AG04450 (cell line): ENCODE data around the gene OR2M7. TPM values are rescaled to one million over a fixed set of nuclear protein-coding genes. Genes with fewer than 3 reads are reported as not detected.
"Not testable (repeated sequence)": the region's sequence is repeated elsewhere in the genome, so short reads cannot be mapped to it uniquely, and the experiment has no call there.

Experiments used
- CTCF ChIA-PET: fragments of 300-600, 350-600 bp; formaldehyde crosslinking; extraction: SDS; loops from one replicate; lab custom pipeline; 2022; ENCODE audit warnings: antibody characterized with exemption, inconsistent platforms; lab: Charles Lee
- POLR2A ChIA-PET: fragments of 350-600 bp; formaldehyde crosslinking; extraction: SDS; loops from one replicate; lab custom pipeline; 2021; ENCODE audit warnings: antibody characterized with exemption, inconsistent platforms; lab: Yijun Ruan, JAX
- DNase-seq: peaks from one replicate; pipeline ENCODE4 v3.0.0-alpha.2; 2011; ENCODE audit warnings: low read depth, low spot score
- H3K27ac ChIP-seq: one replicate; pipeline ENCODE4 v1.5.1; 2012; ENCODE audit warnings: low read depth, low read length, control low read depth
- H3K27me3 ChIP-seq: one replicate; pipeline ENCODE4 v1.6.0; 2012; ENCODE audit warnings: low read length; ENCODE audit not compliant: control insufficient read depth, insufficient read depth
- H3K4me3 ChIP-seq: 2 replicates; pipeline ENCODE4 v1.5.1; 2011; ENCODE audit warnings: mild to moderate bottlenecking, low read depth, low read length, control low read depth
- H3K9me3 ChIP-seq: 2 replicates; pipeline ENCODE4 v1.5.1; 2012; ENCODE audit warnings: low read length; ENCODE audit not compliant: control insufficient read depth, insufficient read depth
- polyA plus RNA-seq: library from polyadenylated mRNA; depleted of rRNA; stranded (reverse); fragments of >200 nt; gene quantifications from 2 replicates; pipeline ENCODE4 v1.2.3, GENCODE V29; 2011; rRNA removed
- TF ChIP-seq, protein P1 (sequence below): IDR thresholded peaks from 2 replicates; pipeline ENCODE4 v1.5.1; 2011; ENCODE audit warnings: low read depth, low read length, control low read depth, inconsistent platforms

The OR2M7 gene
- polyA plus RNA-seq, 1 experiment, result not detected

DNA sequence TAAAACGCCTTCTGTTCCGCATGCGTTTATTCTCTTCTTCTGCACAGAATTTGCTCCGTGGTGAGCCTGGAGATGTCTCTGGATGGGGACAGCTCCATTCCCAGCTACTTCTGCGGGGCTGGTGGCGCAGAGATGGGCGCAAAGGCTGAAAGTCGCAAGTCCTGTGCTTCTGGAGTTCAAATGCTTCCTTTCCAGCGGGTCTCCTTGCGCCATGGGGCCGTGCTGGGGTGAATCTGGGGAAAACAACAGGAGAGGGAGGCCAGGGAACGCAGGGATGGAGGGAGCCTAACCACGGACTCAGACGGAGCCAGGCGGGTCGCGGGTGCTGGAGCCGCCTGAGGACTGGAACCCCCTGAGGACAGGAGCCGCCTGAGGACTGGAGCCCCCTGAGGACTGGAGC is 18.3 kb downstream of the OR2M7 start:
- TF ChIP-seq, protein P1, sequence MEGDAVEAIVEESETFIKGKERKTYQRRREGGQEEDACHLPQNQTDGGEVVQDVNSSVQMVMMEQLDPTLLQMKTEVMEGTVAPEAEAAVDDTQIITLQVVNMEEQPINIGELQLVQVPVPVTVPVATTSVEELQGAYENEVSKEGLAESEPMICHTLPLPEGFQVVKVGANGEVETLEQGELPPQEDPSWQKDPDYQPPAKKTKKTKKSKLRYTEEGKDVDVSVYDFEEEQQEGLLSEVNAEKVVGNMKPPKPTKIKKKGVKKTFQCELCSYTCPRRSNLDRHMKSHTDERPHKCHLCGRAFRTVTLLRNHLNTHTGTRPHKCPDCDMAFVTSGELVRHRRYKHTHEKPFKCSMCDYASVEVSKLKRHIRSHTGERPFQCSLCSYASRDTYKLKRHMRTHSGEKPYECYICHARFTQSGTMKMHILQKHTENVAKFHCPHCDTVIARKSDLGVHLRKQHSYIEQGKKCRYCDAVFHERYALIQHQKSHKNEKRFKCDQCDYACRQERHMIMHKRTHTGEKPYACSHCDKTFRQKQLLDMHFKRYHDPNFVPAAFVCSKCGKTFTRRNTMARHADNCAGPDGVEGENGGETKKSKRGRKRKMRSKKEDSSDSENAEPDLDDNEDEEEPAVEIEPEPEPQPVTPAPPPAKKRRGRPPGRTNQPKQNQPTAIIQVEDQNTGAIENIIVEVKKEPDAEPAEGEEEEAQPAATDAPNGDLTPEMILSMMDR, result no peak
- no peak overlapping the region for H3K4me3 ChIP-seq
- no peak for DNase-seq
- ChIA-PET CTCF (no interaction called here), POLR2A (no interaction called here)
- no peaks in the 10 kb centered on the region for H3K27me3 ChIP-seq
- H3K9me3 ChIP-seq, result peaks cover 12% of the 10 kb centered on the region
- no peak overlapping the region for H3K27ac ChIP-seq

DNA sequence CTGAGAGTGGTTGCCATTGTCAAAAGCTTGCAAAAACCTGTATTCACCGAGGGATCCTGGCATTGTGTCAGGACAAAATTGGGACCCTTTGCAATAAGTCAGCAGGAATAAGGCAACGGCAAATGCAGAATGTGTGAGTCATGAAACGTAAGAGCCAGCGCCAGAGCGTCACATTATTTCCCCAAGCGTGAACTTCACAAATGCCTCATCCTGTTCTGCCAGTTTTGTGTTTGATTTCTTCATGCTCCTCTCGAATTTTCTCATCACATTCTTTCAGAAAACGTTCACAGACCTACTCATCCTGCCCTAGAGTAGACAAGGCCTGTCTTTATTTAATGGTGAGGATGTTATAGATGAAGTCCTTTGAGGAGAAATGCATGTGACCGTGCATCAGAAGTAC is 18.7 kb downstream of the OR2M7 start:
- H3K27me3 ChIP-seq, POLR2A ChIA-PET: not testable (repeated sequence)

DNA sequence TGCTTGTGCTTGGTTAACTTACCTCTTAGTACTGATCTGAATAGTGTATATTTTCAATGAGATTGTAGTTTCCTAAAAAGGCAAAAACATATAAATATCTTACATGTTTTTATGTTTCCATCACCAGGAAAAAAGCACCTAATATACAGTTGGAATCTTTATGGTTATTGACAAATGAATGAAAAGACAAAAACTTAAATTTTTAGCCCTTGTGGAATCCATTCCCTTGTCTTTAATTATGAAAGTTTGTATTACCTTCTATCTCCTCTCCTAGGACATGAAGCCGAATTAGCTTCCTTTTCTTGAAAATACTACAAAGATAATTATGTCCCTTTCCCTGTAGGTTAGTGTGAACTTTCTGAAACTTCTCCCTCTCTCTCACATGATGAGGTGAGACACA is 21.0 kb downstream of the OR2M7 start, which contains the start of gene OR2T12:
Gene OR2T12, minus strand, starts transcription at position 101 of the 400 bp plus-strand sequence. CDS start 7,846 bp downstream, outside the sequence.
- Histone ChIP-seq H3K9me3 (peaks cover 9% of the 10 kb centered on the region), H3K27me3 (no peaks in the 10 kb centered on the region), H3K27ac (no peak within 1 kb of the TSS), H3K4me3 (no peak within 1 kb of the TSS)
- TF ChIP-seq, protein P1, result no peak
- POLR2A ChIA-PET, result no interaction called here
- no peak for DNase-seq
- CTCF ChIA-PET, result no interaction called here

More for the DNA sequence above, 18.7 kb downstream of the OR2M7 start:
- DNase-seq, H3K27ac ChIP-seq, H3K4me3 ChIP-seq, CTCF ChIA-PET: not testable (repeated sequence)
- peaks cover 12% of the 10 kb centered on the region for H3K9me3 ChIP-seq

DNA sequence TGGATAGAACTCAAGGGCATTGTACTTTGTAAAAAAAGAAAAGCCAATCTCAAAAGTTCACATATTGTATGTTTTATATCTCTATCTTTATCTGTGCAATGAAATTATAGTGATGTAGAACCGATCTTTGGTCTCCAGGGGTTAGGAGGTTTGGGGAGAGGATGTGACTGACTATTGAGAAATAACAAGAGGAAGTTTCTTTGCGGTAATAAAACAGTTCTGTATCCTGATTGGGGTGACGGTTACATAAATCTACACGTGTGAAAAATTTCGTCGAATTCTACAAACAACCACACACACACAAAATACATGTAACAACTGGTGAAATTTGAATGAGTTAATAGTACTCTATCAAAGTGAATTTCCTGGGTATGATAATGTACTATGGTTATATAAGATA is 36.0 kb downstream of the OR2M7 start:
- Histone ChIP-seq H3K27ac (no peak overlapping the region), H3K27me3 (no peaks in the 10 kb centered on the region), H3K4me3 (no peak overlapping the region), H3K9me3 (0 out of 2 replicates have a peak, but pooled peaks cover 2% of the 10 kb centered on the region)
- ChIA-PET CTCF (no interaction called here), POLR2A (no interaction called here)
- TF ChIP-seq, protein P1, result no peak
- no peak for DNase-seq

DNA sequence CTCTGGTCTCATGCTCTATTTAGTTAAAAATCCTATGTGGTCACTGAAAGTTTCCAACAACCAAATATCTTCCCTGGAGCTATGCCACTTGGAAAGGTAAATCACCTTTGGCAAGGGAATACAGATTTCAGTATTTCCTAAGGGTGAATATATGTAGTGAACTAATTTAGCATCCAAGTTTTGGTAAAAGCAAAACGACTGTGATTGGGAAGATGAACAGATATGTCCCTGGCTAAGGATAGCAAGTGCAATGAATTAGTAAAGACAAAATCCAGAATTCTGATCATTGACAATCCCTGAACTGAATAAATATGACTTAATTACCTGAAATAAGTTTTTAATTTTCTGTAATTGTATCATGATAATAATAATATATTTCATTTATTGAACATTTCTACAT is 46.5 kb downstream of the OR2M7 start, which contains the start of gene OR2T33:
Gene OR2T33, minus strand, starts transcription at position 101 of the 400 bp plus-strand sequence. CDS start 4,162 bp downstream, outside the sequence.
- CTCF ChIA-PET, result no interaction called here
- TF ChIP-seq, protein P1, result no peak

More for the DNA sequence above, 46.5 kb downstream of the OR2M7 start, which contains the start of gene OR2T33:
- H3K4me3 ChIP-seq, result no peak within 1 kb of the TSS
- DNase-seq, result no peak
- no peak within 1 kb of the TSS for H3K27ac ChIP-seq
- POLR2A ChIA-PET, result no interaction called here
- H3K9me3 ChIP-seq, result peaks cover 3% of the 10 kb centered on the region
- no peaks in the 10 kb centered on the region for H3K27me3 ChIP-seq

Other genes starting within 250 kb of the OR2M7 start
- not detected in 2 replicates for gene OR2L13, start 229.4 kb downstream of the OR2M7 start, polyA plus RNA-seq
- gene OR2M5, start 179.4 kb downstream of the OR2M7 start, polyA plus RNA-seq, result not detected in 2 replicates
- gene OR2M2, start 149.7 kb downstream of the OR2M7 start, polyA plus RNA-seq, result not detected in 2 replicates
- not detected in 2 replicates for gene OR2M3, start 127.3 kb downstream of the OR2M7 start, polyA plus RNA-seq
- not detected in 2 replicates for gene OR2M4, start 93.2 kb downstream of the OR2M7 start, polyA plus RNA-seq
- gene OR2T33, start 46.6 kb downstream of the OR2M7 start, polyA plus RNA-seq, result not detected in 2 replicates
- not detected in 2 replicates for gene OR2T12, start 21.1 kb downstream of the OR2M7 start, polyA plus RNA-seq
- not detected in 2 replicates for gene OR14C36, start 24.2 kb upstream of the OR2M7 start, polyA plus RNA-seq
- not detected in 2 replicates for gene OR2T4, start 37.1 kb upstream of the OR2M7 start, polyA plus RNA-seq
- not detected in 2 replicates for gene OR2T6, start 51.2 kb upstream of the OR2M7 start, polyA plus RNA-seq
- gene OR2T1, start 78.5 kb upstream of the OR2M7 start, polyA plus RNA-seq, result not detected in 2 replicates
- gene OR2T2, start 121.1 kb upstream of the OR2M7 start, polyA plus RNA-seq, result not detected in 2 replicates
- not detected in 2 replicates for gene OR2T3, start 148.8 kb upstream of the OR2M7 start, polyA plus RNA-seq
- gene OR2T5, start 164.0 kb upstream of the OR2M7 start, polyA plus RNA-seq, result not detected in 2 replicates
- not detected in 2 replicates for gene OR2G6, start 183.5 kb upstream of the OR2M7 start, polyA plus RNA-seq
- gene OR2T29, start 238.2 kb upstream of the OR2M7 start, polyA plus RNA-seq, result not detected in 2 replicates